DND-41 (cell line): Measurements from ENCODE around the gene SPESP1.

ENCODE experiments used
- ATAC-seq: fragments of 200-7000 bp; cut with Tn5 transposase; 3 replicates; pipeline ENCODE4 v1.9.1; 2021; ENCODE audit warnings: low read depth; ENCODE audit not compliant: insufficient read depth
- DNase-seq: peaks from one replicate; pipeline ENCODE4 v3.0.0-alpha.2; 2020
- H2AFZ ChIP-seq: 2 replicates; pipeline ENCODE4 v1.6.0; 2012; ENCODE audit warnings: low read depth, low read length
- H3K27ac ChIP-seq: 2 replicates; pipeline ENCODE4 v1.5.1; 2012; ENCODE audit warnings: low read length, inconsistent platforms
- H3K27me3 ChIP-seq: fragments of 200-600 bp; sonication (generic); 2 replicates; pipeline ENCODE4 v1.6.0; 2012; ENCODE audit warnings: low read length, mild to moderate bottlenecking, inconsistent platforms; ENCODE audit not compliant: insufficient read depth, poor library complexity
- H3K36me3 ChIP-seq: 2 replicates; pipeline ENCODE4 v1.5.1; 2012; ENCODE audit warnings: low read length, inconsistent platforms; ENCODE audit not compliant: insufficient read depth
- H3K4me1 ChIP-seq: 2 replicates; pipeline ENCODE4 v1.5.1; 2012; ENCODE audit warnings: mild to moderate bottlenecking, low read length; ENCODE audit not compliant: insufficient read depth
- H3K4me2 ChIP-seq: 2 replicates; pipeline ENCODE4 v1.6.0; 2012; ENCODE audit warnings: mild to moderate bottlenecking, moderate library complexity, low read length, inconsistent platforms; ENCODE audit not compliant: insufficient read depth
- H3K4me3 ChIP-seq, 2 experiments: fragments of 200-600 bp in 1 of 2; shearing (Covaris generic) in 1 of 2; 2 replicates each; pipeline ENCODE4 v1.5.1; 2012 to 2016; ENCODE audit warnings: inconsistent platforms in 2 of 2, low read length in 2 of 2, mild to moderate bottlenecking in 2 of 2, low read depth in 1 of 2, moderate library complexity in 1 of 2
- H3K79me2 ChIP-seq: 2 replicates; pipeline ENCODE4 v1.6.0; 2012; ENCODE audit warnings: low read length, inconsistent platforms; ENCODE audit not compliant: insufficient read depth
- H3K9ac ChIP-seq: 2 replicates; pipeline ENCODE4 v1.6.0; 2012; ENCODE audit warnings: low read depth, mild to moderate bottlenecking, inconsistent platforms, low read length, moderate library complexity
- H3K9me3 ChIP-seq: 2 replicates; pipeline ENCODE4 v1.5.1; 2012; ENCODE audit warnings: low read length, moderate library complexity, mild to moderate bottlenecking, inconsistent platforms; ENCODE audit not compliant: insufficient read depth, severe bottlenecking
- H4K20me1 ChIP-seq: 2 replicates; pipeline ENCODE4 v1.6.0; 2012; ENCODE audit warnings: low read length; ENCODE audit not compliant: insufficient read depth
- CTCF ChIP-seq: IDR thresholded peaks from 2 replicates; pipeline ENCODE4 v1.5.1; 2012; ENCODE audit warnings: borderline replicate concordance, low read length, moderate library complexity, mild to moderate bottlenecking; ENCODE audit not compliant: poor library complexity, severe bottlenecking; ENCODE audit errors: extremely low read depth
- EZH2 ChIP-seq: IDR thresholded peaks from 3 replicates; pipeline ENCODE4 v1.6.1; 2012; ENCODE audit warnings: borderline replicate concordance, low read depth, mild to moderate bottlenecking, moderate library complexity, low read length, inconsistent platforms; ENCODE audit not compliant: severe bottlenecking

Gene SPESP1

GRCh38 chr15:68910341-68910740, 20.0 kb upstream of the SPESP1 start:
- Histone ChIP-seq H3K4me2 (no peak overlapping the region), H3K4me3 (no peak overlapping the region), H3K27me3 (peaks cover 10% of the 10 kb centered on the region), H3K9me3 (no peaks in the 10 kb centered on the region), H3K36me3 (no peaks in the 10 kb centered on the region), H4K20me1 (no peaks in the 10 kb centered on the region), H3K9ac (no peak overlapping the region), H2AFZ (no peak overlapping the region), H3K4me1 (no peaks in the 10 kb centered on the region), H3K27ac (no peak overlapping the region), H3K79me2 (no peaks in the 10 kb centered on the region)
- DNase-seq (no peak), ATAC-seq (no peak)
- no peak for TF ChIP-seq CTCF
- no peak for TF ChIP-seq EZH2

GRCh38 chr15:68910816-68911215, 19.5 kb upstream of the SPESP1 start:
- H3K79me2 ChIP-seq = no peaks in the 10 kb centered on the region
- TF ChIP-seq EZH2 (no peak), CTCF (no peak)
- peaks cover 10% of the 10 kb centered on the region for H3K27me3 ChIP-seq

GRCh38 chr15:68921926-68922325, 8.4 kb upstream of the SPESP1 start:
- H3K27me3 ChIP-seq = no peaks in the 10 kb centered on the region
- DNase-seq (no peak), ATAC-seq (no peak)
- H4K20me1 ChIP-seq = no peaks in the 10 kb centered on the region
- H3K4me1 ChIP-seq = no peaks in the 10 kb centered on the region
- H3K4me2 ChIP-seq = no peak overlapping the region
- H3K9me3 ChIP-seq = no peaks in the 10 kb centered on the region
- no peaks in the 10 kb centered on the region for H3K79me2 ChIP-seq
- no peak overlapping the region for H2AFZ ChIP-seq
- no peak overlapping the region for H3K4me3 ChIP-seq
- no peaks in the 10 kb centered on the region for H3K36me3 ChIP-seq
- H3K27ac ChIP-seq = no peak overlapping the region
- H3K9ac ChIP-seq = no peak overlapping the region
- no peak for TF ChIP-seq EZH2

More at GRCh38 chr15:68910816-68911215, 19.5 kb upstream of the SPESP1 start:
- Histone ChIP-seq H2AFZ (no peak overlapping the region), H3K9me3 (no peaks in the 10 kb centered on the region), H3K4me2 (no peak overlapping the region), H3K36me3 (no peaks in the 10 kb centered on the region), H3K4me3 (no peak overlapping the region), H3K27ac (no peak overlapping the region), H3K4me1 (no peaks in the 10 kb centered on the region), H3K9ac (no peak overlapping the region), H4K20me1 (no peaks in the 10 kb centered on the region)
- no peak for DNase-seq
- ATAC-seq = no peak

- H3K79me2 ChIP-seq = no peaks in the 10 kb centered on the region
- H3K27me3 ChIP-seq = no peaks in the 10 kb centered on the region
- H2AFZ ChIP-seq = no peak overlapping the region
- H3K9me3 ChIP-seq = no peaks in the 10 kb centered on the region
- DNase-seq (peak; percentile 70), ATAC-seq (peak; percentile 79)
- no peaks in the 10 kb centered on the region for H3K36me3 ChIP-seq
- no peak overlapping the region for H3K27ac ChIP-seq
- H3K9ac ChIP-seq = no peak overlapping the region
- no peak overlapping the region for H3K4me3 ChIP-seq
- TF ChIP-seq CTCF = peak; percentile 84
- no peak for TF ChIP-seq EZH2
- H3K4me1 ChIP-seq = no peaks in the 10 kb centered on the region
- H4K20me1 ChIP-seq = no peaks in the 10 kb centered on the region
- H3K4me2 ChIP-seq = no peak overlapping the region
Measured at GRCh38 chr15:68924866-68925560, 5.3 kb upstream of the SPESP1 start.
